Tibial nerve (tissue), 3 donors: ENCODE data around the gene SMIM35.

ENCODE experiments used
- CTCF ChIP-seq, 5 experiments: fragments of 200-600 bp in 3 of 5; fragments of 450-650 bp in 2 of 5; sonication (generic) in 3 of 5; IDR thresholded peaks; one replicate each; pipeline ENCODE4 v1.5.1; 2016 to 2019; ENCODE audit warnings: antibody characterized with exemption in 5 of 5, mild to moderate bottlenecking in 3 of 5, moderate library complexity in 2 of 5
- POLR2A ChIP-seq, 2 donors: fragments of 450-650 bp; IDR thresholded peaks; one replicate each; pipeline ENCODE4 v1.6.1; 2017; ENCODE audit warnings: antibody characterized with exemption in 2 of 2, mild to moderate bottlenecking in 2 of 2, moderate library complexity in 2 of 2

GRCh38 chr11:117972629-117973502, 113.9 kb downstream of the SMIM35 start:
- no peak for TF ChIP-seq CTCF (IDR thresholded peaks at IDR 0.05)
- TF ChIP-seq POLR2A (IDR thresholded peaks at IDR 0.05), result no peak
